ENCODE results near the gene ATP9A.
"Not testable (repeated sequence)": the region's sequence is repeated elsewhere in the genome, so short reads cannot be mapped to it uniquely, and the experiment has no call there.

Gene ATP9A

GRCh38 chr20:51656089-51656488, 112.1 kb downstream of the ATP9A start:
- H2AFZ ChIP-seq (ENCODE audit: low read depth, low read length); H3K4me1 ChIP-seq (ENCODE audit: insufficient read depth, low read length); H3K27me3 ChIP-seq (ENCODE audit: insufficient read depth, low read length); H3K9me3 ChIP-seq (ENCODE audit: low read length); H3K4me3 ChIP-seq (ENCODE audit: low read length): not testable (repeated sequence)
- H3K36me3 ChIP-seq (ENCODE audit: insufficient read depth, low read length) = peaks cover 56% of the 10 kb centered on the region

GRCh38 chr20:51654495-51654894, 113.7 kb downstream of the ATP9A start:
- Histone ChIP-seq H3K4me1 (ENCODE audit: insufficient read depth, low read length) (no peaks in the 10 kb centered on the region), H3K27me3 (ENCODE audit: insufficient read depth, low read length) (no peaks in the 10 kb centered on the region), H3K36me3 (ENCODE audit: insufficient read depth, low read length) (peaks cover 54% of the 10 kb centered on the region)

GRCh38 chr20:51654060-51654459, 114.1 kb downstream of the ATP9A start:
- Histone ChIP-seq H3K9me3 (ENCODE audit: low read length) (no peaks in the 10 kb centered on the region), H3K4me3 (ENCODE audit: low read length) (no peak overlapping the region), H3K36me3 (ENCODE audit: insufficient read depth, low read length) (peaks cover 58% of the 10 kb centered on the region), H3K27me3 (ENCODE audit: insufficient read depth, low read length) (no peaks in the 10 kb centered on the region), H3K4me1 (ENCODE audit: insufficient read depth, low read length) (no peaks in the 10 kb centered on the region), H2AFZ (ENCODE audit: low read depth, low read length) (no peak overlapping the region)

More at GRCh38 chr20:51654495-51654894, 113.7 kb downstream of the ATP9A start:
- H3K9me3 ChIP-seq (ENCODE audit: low read length) = no peaks in the 10 kb centered on the region
- H3K4me3 ChIP-seq (ENCODE audit: low read length) = no peak overlapping the region
- H2AFZ ChIP-seq (ENCODE audit: low read depth, low read length) = no peak overlapping the region

GRCh38 chr20:51653226-51653625, 115.0 kb downstream of the ATP9A start:
- Histone ChIP-seq H3K9me3 (ENCODE audit: low read length) (no peaks in the 10 kb centered on the region), H3K27me3 (ENCODE audit: insufficient read depth, low read length) (no peaks in the 10 kb centered on the region), H3K4me1 (ENCODE audit: insufficient read depth, low read length) (no peaks in the 10 kb centered on the region), H2AFZ (ENCODE audit: low read depth, low read length) (no peak overlapping the region), H3K36me3 (ENCODE audit: insufficient read depth, low read length) (peaks cover 59% of the 10 kb centered on the region), H3K4me3 (ENCODE audit: low read length) (no peak overlapping the region)

GRCh38 chr20:51651921-51652549, 116.2 kb downstream of the ATP9A start:
- peaks cover 55% of the 10 kb centered on the region for H3K36me3 ChIP-seq (ENCODE audit: insufficient read depth, low read length)
- no peaks in the 10 kb centered on the region for H3K9me3 ChIP-seq (ENCODE audit: low read length)
- no peaks in the 10 kb centered on the region for H3K27me3 ChIP-seq (ENCODE audit: insufficient read depth, low read length)

GRCh38 chr20:51650685-51651134, 117.5 kb downstream of the ATP9A start:
- Histone ChIP-seq H3K27me3 (ENCODE audit: insufficient read depth, low read length) (no peaks in the 10 kb centered on the region), H3K4me1 (ENCODE audit: insufficient read depth, low read length) (no peaks in the 10 kb centered on the region), H2AFZ (ENCODE audit: low read depth, low read length) (no peak overlapping the region), H3K36me3 (ENCODE audit: insufficient read depth, low read length) (peaks cover 42% of the 10 kb centered on the region), H3K4me3 (ENCODE audit: low read length) (no peak overlapping the region), H3K9me3 (ENCODE audit: low read length) (no peaks in the 10 kb centered on the region)

More at GRCh38 chr20:51651921-51652549, 116.2 kb downstream of the ATP9A start:
- Histone ChIP-seq H3K4me1 (ENCODE audit: insufficient read depth, low read length) (no peaks in the 10 kb centered on the region), H3K4me3 (ENCODE audit: low read length) (no peak overlapping the region), H2AFZ (ENCODE audit: low read depth, low read length) (no peak overlapping the region)

- H3K36me3 ChIP-seq (ENCODE audit: insufficient read depth, low read length) = peaks cover 27% of the 10 kb centered on the region
- H2AFZ ChIP-seq (ENCODE audit: low read depth, low read length) = no peak overlapping the region
- no peaks in the 10 kb centered on the region for H3K4me1 ChIP-seq (ENCODE audit: insufficient read depth, low read length)
- no peaks in the 10 kb centered on the region for H3K9me3 ChIP-seq (ENCODE audit: low read length)
- no peaks in the 10 kb centered on the region for H3K27me3 ChIP-seq (ENCODE audit: insufficient read depth, low read length)
- no peak overlapping the region for H3K4me3 ChIP-seq (ENCODE audit: low read length)
Measured at GRCh38 chr20:51648571-51648947, 119.6 kb downstream of the ATP9A start.

GRCh38 chr20:51647674-51648570, 120.3 kb downstream of the ATP9A start:
- peaks cover 27% of the 10 kb centered on the region for H3K36me3 ChIP-seq (ENCODE audit: insufficient read depth, low read length)
- H3K27me3 ChIP-seq (ENCODE audit: insufficient read depth, low read length) = no peaks in the 10 kb centered on the region
- H2AFZ ChIP-seq (ENCODE audit: low read depth, low read length) = no peak overlapping the region
- no peaks in the 10 kb centered on the region for H3K9me3 ChIP-seq (ENCODE audit: low read length)
- H3K4me1 ChIP-seq (ENCODE audit: insufficient read depth, low read length) = no peaks in the 10 kb centered on the region
- H3K4me3 ChIP-seq (ENCODE audit: low read length) = no peak overlapping the region

- H3K9me3 ChIP-seq (ENCODE audit: low read length); H3K27me3 ChIP-seq (ENCODE audit: insufficient read depth, low read length); H3K4me3 ChIP-seq (ENCODE audit: low read length); H2AFZ ChIP-seq (ENCODE audit: low read depth, low read length); H3K4me1 ChIP-seq (ENCODE audit: insufficient read depth, low read length): not testable (repeated sequence)
- H3K36me3 ChIP-seq (ENCODE audit: insufficient read depth, low read length) = peaks cover 22% of the 10 kb centered on the region
Measured at GRCh38 chr20:51643810-51644209, 124.4 kb downstream of the ATP9A start.

- no peaks in the 10 kb centered on the region for H3K27me3 ChIP-seq (ENCODE audit: insufficient read depth, low read length)
- no peak overlapping the region for H3K4me3 ChIP-seq (ENCODE audit: low read length)
- H3K36me3 ChIP-seq (ENCODE audit: insufficient read depth, low read length) = peaks cover 22% of the 10 kb centered on the region
- no peaks in the 10 kb centered on the region for H3K9me3 ChIP-seq (ENCODE audit: low read length)
- no peaks in the 10 kb centered on the region for H3K4me1 ChIP-seq (ENCODE audit: insufficient read depth, low read length)
- no peak overlapping the region for H2AFZ ChIP-seq (ENCODE audit: low read depth, low read length)
Measured at GRCh38 chr20:51643390-51643789, 124.8 kb downstream of the ATP9A start.

GRCh38 chr20:51641866-51642265, 126.3 kb downstream of the ATP9A start:
- H3K36me3 ChIP-seq (ENCODE audit: insufficient read depth, low read length) = peaks cover 28% of the 10 kb centered on the region
- no peak overlapping the region for H2AFZ ChIP-seq (ENCODE audit: low read depth, low read length)
- no peak overlapping the region for H3K4me3 ChIP-seq (ENCODE audit: low read length)
- no peaks in the 10 kb centered on the region for H3K9me3 ChIP-seq (ENCODE audit: low read length)
- no peaks in the 10 kb centered on the region for H3K27me3 ChIP-seq (ENCODE audit: insufficient read depth, low read length)
- no peaks in the 10 kb centered on the region for H3K4me1 ChIP-seq (ENCODE audit: insufficient read depth, low read length)

- no peak overlapping the region for H2AFZ ChIP-seq (ENCODE audit: low read depth, low read length)
- H3K9me3 ChIP-seq (ENCODE audit: low read length) = no peaks in the 10 kb centered on the region
- no peaks in the 10 kb centered on the region for H3K4me1 ChIP-seq (ENCODE audit: insufficient read depth, low read length)
- no peaks in the 10 kb centered on the region for H3K27me3 ChIP-seq (ENCODE audit: insufficient read depth, low read length)
- no peak overlapping the region for H3K4me3 ChIP-seq (ENCODE audit: low read length)
- H3K36me3 ChIP-seq (ENCODE audit: insufficient read depth, low read length) = peaks cover 35% of the 10 kb centered on the region
Measured at GRCh38 chr20:51640743-51641142, 127.4 kb downstream of the ATP9A start.

- Histone ChIP-seq H3K36me3 (ENCODE audit: insufficient read depth, low read length) (peaks cover 42% of the 10 kb centered on the region), H3K27me3 (ENCODE audit: insufficient read depth, low read length) (no peaks in the 10 kb centered on the region), H3K9me3 (ENCODE audit: low read length) (no peaks in the 10 kb centered on the region), H3K4me1 (ENCODE audit: insufficient read depth, low read length) (no peaks in the 10 kb centered on the region), H2AFZ (ENCODE audit: low read depth, low read length) (no peak overlapping the region), H3K4me3 (ENCODE audit: low read length) (no peak overlapping the region)
Measured at GRCh38 chr20:51639206-51639832, 128.9 kb downstream of the ATP9A start.

Data from neuron (in vitro differentiated cells).